Measurements from ENCODE around the gene KAT14. TPM values are rescaled to one million over a fixed set of nuclear protein-coding genes. Genes with fewer than 3 reads are reported as not detected.

KAT14 gene
- total RNA-seq, 1 donor: 17.4 TPM

- Histone ChIP-seq H2AFZ (ENCODE audit: low read length) (no peak overlapping the region), H3K27ac (ENCODE audit: low read depth, low read length) (no peak overlapping the region), H4K20me1 (ENCODE audit: insufficient read depth, low read length) (no peaks in the 10 kb centered on the region), H3K27me3 (ENCODE audit: insufficient read depth, low read length) (no peaks in the 10 kb centered on the region), H3K4me1 (ENCODE audit: insufficient read depth, low read length) (no peaks in the 10 kb centered on the region), H3K4me2 (ENCODE audit: insufficient read depth, low read length) (no peak overlapping the region), H3K9me3 (ENCODE audit: low read depth, low read length) (no peaks in the 10 kb centered on the region), H3K79me2 (ENCODE audit: insufficient read depth, low read length) (no peaks in the 10 kb centered on the region), H3K36me3 (ENCODE audit: insufficient read depth, low read length) (no peaks in the 10 kb centered on the region), H3K4me3 (ENCODE audit: insufficient read depth, low read length) (no peak overlapping the region)
- no peak for DNase-seq (ENCODE audit: insufficient read length, low spot score, missing footprints)
- TF ChIP-seq CTCF (IDR thresholded peaks at IDR 0.05; ENCODE audit: extremely low read depth, low read depth, low read length): no peak
Measured at GRCh38 chr20:18233408-18233943, 95.8 kb downstream of the KAT14 start.

Small RNA genes within 50 kb of the gene (small RNA-seq; reads per million reads assigned to genes)
- not detected for gene RF00019
- not detected for gene RNU7-137P

Other genes with a start within 250 kb of the KAT14 start
- gene SNX5, start 169.1 kb upstream of the KAT14 start, total RNA-seq: 89.9 and 93.7 TPM in 2 replicates
- gene MGME1, start 168.8 kb upstream of the KAT14 start, total RNA-seq: 8.3 and 13.6 TPM in 2 replicates
- not detected in 2 replicates for gene OVOL2, start 79.9 kb upstream of the KAT14 start, total RNA-seq
- gene PET117, start within 50 bp of the KAT14 start, total RNA-seq: 12.1 and 13.4 TPM in 2 replicates
- gene ZNF133, start 150.7 kb downstream of the KAT14 start, total RNA-seq: 18.0 and 19.5 TPM in 2 replicates